Subcutaneous preadipocyte (primary cell): ENCODE measurements around the gene IFNL4. TPM values are rescaled to one million over a fixed set of nuclear protein-coding genes. Genes with fewer than 3 reads are reported as not detected.

Source experiments
- total RNA-seq: library from RNA; depleted of rRNA; stranded (reverse); fragments of >200 nt; gene quantifications from 2 replicates; pipeline ENCODE4 v1.2.3, GENCODE V29; 2012

The IFNL4 gene
- not detected in 2 replicates for total RNA-seq

DNA sequence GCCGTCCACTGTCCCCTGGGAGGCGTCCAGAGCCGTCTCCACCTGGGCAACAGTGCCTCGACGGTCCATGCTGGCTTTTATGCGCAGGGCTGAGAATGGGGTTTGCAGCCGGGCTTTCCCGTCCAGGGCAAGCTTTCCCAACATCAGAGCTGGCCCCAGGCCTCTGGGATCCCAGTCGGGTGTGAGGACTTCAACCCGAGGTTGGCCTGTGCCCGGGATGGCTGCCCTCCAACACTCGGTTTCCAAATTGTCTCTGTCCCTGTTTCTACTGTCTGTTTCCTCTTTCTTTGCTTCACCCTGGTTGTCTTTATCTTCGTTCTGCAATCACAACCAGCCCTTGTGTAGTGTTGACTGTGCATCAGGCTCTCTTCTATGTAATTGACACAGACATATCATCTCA, at the start of gene IFNL4:
Gene IFNL4 (minus strand): TSS at position 51 of the 400 bp plus-strand sequence.

GRCh38 chr19:39296055-39296645, 47.5 kb upstream of the IFNL4 start, which contains the start of gene IFNL1:
TSS of gene IFNL1 (plus strand) at chr19:39296407. CDS start at chr19:39296422, 15 bp downstream.

DNA sequence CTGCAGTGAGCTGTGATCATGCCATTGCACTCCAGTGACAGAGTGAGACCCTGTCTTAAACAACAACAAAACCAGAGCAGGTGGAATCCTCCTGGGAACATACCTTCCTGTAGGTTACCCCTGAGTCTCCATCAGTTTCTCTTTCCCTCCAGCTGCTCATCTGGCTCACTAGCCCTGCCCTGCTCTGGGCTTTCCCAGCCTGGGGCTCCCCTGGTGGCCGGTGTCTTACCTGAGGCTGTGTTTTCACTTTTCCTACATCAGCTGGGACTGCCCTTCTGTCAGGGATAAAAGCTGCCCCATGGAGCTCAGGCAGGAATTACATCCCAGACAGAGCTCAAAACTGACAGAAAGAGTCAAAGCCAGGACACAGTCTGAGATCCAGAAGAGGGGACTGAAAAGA, 19.4 kb upstream of the IFNL4 start, which contains the start of gene IFNL2:
Gene IFNL2 (plus strand): TSS at position 312 of the 400 bp plus-strand sequence. CDS start 173 bp downstream, outside the sequence.

DNA sequence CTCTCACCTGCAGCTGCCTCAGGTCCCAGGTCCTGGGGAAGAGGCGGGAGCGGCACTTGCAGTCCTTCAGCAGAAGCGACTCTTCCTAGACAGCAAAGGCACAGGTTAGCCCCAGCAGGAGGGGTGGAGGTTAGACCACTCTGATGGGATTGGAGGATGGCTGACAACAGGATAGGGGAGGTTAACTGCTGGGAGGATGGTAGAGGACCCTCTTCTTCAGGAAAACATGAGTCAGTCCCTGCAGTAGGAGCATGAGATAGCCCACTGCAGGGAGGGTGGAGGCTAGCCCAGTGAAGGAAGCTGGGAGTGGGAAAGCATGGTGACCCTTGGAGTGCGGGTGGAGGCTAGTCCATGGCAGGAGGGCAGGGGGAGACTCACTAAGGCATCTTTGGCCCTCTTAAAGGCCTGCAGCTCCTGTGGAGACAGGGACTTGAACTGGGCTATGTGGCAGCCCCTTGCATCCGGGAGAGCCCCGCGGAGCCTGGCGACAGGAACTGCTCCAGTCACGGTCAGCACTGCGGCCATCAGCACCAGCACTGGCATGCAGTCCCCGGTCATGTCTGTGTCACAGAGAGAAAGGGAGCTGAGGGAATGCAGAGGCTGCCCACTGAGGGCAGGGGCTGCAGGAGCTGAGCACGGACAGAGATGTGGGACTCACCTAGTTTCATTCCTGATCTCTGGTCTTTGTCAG, 4.1 kb downstream of the IFNL4 start, which contains the start of gene IFNL3:
Gene IFNL3 (minus strand): TSS at position 597 of the 691 bp plus-strand sequence. CDS start 39 bp downstream, at position 558.

DNA sequence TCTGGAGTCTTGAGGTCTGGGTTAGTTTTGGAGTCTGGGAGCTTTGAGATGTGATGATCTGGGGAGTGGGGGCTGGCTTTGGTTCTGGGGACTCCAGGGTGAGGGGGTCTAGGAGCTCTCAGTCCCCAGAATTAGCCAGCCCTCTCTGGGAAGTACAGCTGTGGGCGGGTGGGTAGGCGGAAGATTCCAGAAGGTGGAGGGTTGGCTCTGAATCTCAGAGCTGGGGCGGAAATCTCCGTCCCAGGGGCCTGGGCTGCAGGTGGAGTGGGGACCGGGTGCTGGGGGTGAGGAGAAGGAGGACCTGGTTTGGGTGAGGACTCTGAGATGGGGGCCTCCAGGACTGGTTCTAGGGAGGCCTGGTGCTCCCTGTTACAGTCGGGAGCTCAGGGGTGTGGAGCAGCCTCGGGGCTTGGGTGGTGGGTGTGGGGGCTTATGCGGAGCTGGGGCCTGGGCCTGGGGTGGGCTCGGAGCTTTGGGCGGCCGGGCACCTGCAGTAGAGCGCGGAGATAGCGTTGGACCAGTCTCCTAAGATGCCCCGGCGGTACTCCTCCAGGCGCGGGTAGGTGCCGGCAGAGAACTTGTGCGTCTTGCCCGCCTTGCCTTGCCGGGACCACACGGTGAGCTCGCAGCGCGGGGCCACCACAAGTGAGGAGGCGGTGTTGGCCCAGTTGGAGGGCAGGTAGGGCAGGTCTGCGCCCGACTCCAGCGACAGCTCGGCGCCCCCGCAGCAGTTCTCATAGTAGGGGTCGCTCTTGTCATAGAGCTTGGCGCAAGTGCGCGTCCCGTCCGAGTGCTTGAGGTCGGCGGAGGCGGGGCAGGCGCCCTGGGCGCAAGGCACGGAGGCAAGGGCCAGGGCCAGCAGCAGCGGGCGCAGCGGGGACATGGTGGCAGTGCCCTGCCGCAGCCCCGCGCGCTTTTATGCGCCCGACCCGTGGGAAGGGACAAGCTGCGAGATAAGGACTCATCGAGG, 45.0 kb downstream of the IFNL4 start, which contains the start of gene SYCN:
Gene SYCN (minus strand): TSS at position 892 of the 970 bp plus-strand sequence. CDS start 9 bp downstream, at position 883.

DNA sequence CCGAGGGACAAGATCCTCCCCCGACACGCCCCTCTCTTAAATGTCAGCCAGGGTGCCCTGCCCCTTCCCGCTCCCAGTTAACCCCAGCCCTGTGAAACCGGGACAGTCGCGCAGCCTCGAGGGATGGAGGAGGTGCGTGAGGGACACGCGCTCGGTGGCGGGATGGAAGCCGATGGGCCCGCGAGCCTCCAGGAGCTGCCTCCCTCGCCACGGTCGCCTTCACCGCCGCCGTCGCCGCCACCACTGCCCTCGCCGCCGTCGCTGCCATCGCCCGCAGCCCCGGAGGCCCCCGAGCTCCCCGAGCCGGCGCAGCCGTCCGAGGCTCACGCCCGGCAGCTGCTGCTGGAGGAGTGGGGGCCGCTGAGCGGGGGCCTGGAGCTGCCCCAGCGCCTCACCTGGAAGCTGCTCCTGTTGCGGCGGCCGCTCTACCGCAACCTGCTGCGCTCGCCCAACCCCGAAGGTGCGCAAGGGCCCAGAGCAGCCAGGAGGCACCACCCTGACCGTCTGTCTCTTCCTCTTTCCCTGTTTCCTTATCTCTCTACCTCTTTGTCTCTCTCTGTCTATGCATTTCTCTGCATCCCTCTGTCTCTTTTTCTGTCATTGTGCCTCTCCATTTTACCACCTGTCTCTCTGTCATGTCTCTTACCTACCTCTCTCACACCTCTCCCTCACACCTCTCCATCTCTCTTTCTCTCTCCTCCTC, 51.6 kb downstream of the IFNL4 start, which contains the start of gene NCCRP1:
Gene NCCRP1 (plus strand): TSS at position 105 of the 703 bp plus-strand sequence. CDS start 19 bp downstream, at position 124.

Other genes starting within 250 kb of the IFNL4 start
- gene FBXO27, start 216.3 kb downstream of the IFNL4 start, total RNA-seq: 1.8 and 2.2 TPM in 2 replicates
- gene ACP7, start 164.5 kb downstream of the IFNL4 start, total RNA-seq: under 0.01 and 0.98 TPM in 2 replicates
- gene PAK4, start 123.1 kb downstream of the IFNL4 start, total RNA-seq: 6.6 and 11.9 TPM in 2 replicates
- not detected in 2 replicates for gene NCCRP1, start 51.9 kb downstream of the IFNL4 start, total RNA-seq
- gene SYCN, start 44.6 kb downstream of the IFNL4 start, total RNA-seq: not detected in 2 replicates
- not detected in 2 replicates for gene IFNL3, start 3.9 kb downstream of the IFNL4 start, total RNA-seq
- not detected in 2 replicates for gene IFNL2, start 19.5 kb upstream of the IFNL4 start, total RNA-seq
- not detected in 2 replicates for gene IFNL1, start 47.6 kb upstream of the IFNL4 start, total RNA-seq
- gene LRFN1, start 72.0 kb upstream of the IFNL4 start, total RNA-seq: under 0.01 and 0.20 TPM in 2 replicates
- 0.39 TPM in 1 of 2 replicates, not detected in the other for gene GMFG, start 87.2 kb upstream of the IFNL4 start, total RNA-seq
- gene SAMD4B, start 93.6 kb upstream of the IFNL4 start, total RNA-seq: 85.2 and 94.0 TPM in 2 replicates
- gene PAF1, start 142.2 kb upstream of the IFNL4 start, total RNA-seq: 28.7 and 29.8 TPM in 2 replicates
- gene MED29, start 142.5 kb upstream of the IFNL4 start, total RNA-seq: 17.3 and 19.4 TPM in 2 replicates
- 11.1 and 16.9 TPM in 2 replicates for gene ZFP36, start 158.0 kb upstream of the IFNL4 start, total RNA-seq
- gene PLEKHG2, start 163.8 kb upstream of the IFNL4 start, total RNA-seq: 9.2 and 15.4 TPM in 2 replicates
- 40.3 and 64.3 TPM in 2 replicates for gene RPS16, start 187.1 kb upstream of the IFNL4 start, total RNA-seq
- 70.5 and 74.1 TPM in 2 replicates for gene SUPT5H, start 196.7 kb upstream of the IFNL4 start, total RNA-seq
- 58.1 and 58.4 TPM in 2 replicates for gene TIMM50, start 232.0 kb upstream of the IFNL4 start, total RNA-seq